ENCODE data around the gene LMCD1.

LMCD1 gene

DNA sequence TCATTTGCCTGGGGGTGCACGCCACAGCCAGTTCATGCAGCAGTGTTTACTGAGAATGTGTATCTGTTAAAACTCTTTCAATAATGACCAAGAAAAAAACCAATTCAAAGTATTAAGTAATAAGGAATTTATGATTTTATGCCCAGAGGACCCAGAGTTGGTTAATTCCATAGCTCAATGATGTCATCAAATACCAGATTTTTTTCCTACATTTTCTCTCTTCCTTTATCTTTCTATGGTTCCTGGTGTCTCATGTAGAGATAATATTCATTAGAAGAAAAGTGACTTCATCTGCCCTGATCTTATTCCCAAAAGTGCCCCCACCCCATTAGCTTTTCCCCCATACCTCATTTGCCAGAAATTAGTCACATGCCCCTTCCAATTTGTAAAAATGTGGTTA, 44.6 kb upstream of the LMCD1 start:
- Histone ChIP-seq H3K27ac (peak overlapping the region; percentile 84 to 91), H3K4me1 (peaks cover 0 to 83% (median 53%) of the 10 kb centered on the region in 4 donors), H3K36me3 (no peaks in the 10 kb centered on the region), H3K9me3 (no peaks in the 10 kb centered on the region), H3K4me3 (no peak overlapping the region), H3K27me3 (no peaks in the 10 kb centered on the region)
- intact Hi-C loops (cut with DNase I; ENCODE audit: low total_unique reads), result loop anchor here (10.0 kb wide), 1 partner anchor 48 kb away; the partner anchor contains the start of gene LMCD1
- TF ChIP-seq, protein P1, sequence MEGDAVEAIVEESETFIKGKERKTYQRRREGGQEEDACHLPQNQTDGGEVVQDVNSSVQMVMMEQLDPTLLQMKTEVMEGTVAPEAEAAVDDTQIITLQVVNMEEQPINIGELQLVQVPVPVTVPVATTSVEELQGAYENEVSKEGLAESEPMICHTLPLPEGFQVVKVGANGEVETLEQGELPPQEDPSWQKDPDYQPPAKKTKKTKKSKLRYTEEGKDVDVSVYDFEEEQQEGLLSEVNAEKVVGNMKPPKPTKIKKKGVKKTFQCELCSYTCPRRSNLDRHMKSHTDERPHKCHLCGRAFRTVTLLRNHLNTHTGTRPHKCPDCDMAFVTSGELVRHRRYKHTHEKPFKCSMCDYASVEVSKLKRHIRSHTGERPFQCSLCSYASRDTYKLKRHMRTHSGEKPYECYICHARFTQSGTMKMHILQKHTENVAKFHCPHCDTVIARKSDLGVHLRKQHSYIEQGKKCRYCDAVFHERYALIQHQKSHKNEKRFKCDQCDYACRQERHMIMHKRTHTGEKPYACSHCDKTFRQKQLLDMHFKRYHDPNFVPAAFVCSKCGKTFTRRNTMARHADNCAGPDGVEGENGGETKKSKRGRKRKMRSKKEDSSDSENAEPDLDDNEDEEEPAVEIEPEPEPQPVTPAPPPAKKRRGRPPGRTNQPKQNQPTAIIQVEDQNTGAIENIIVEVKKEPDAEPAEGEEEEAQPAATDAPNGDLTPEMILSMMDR (IDR thresholded peaks at IDR 0.05), result no peak
- DNase-seq, result no peak

DNA sequence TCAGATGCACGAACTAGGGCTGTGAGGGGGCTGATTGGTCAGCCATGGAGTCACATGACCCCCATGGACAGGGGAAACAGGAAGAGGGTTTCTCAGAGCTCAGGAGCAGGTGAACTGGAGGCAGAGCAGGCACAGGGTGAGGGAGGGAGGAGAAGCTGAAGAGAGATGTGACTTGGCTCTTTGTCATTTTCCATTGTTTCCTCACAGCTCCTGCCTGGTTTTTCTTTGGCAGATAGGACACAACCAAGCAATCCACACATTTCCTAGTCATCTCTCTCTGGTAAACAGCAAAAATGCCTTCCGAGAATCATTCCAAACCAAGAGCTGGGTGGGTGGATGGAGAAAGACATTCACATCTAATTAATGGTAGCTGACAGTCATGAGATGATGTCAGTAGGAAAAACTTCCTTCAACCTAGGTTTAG, 43.4 kb upstream of the LMCD1 start:
- Histone ChIP-seq H3K36me3 (no peaks in the 10 kb centered on the region), H3K27me3 (no peaks in the 10 kb centered on the region), H3K9me3 (no peaks in the 10 kb centered on the region), H3K4me1 (peaks cover 0 to 89% (median 55%) of the 10 kb centered on the region in 4 donors), H3K4me3 (no peak overlapping the region), H3K27ac (peak overlapping the region; percentile 84 to 91)
- no peak for DNase-seq
- TF ChIP-seq, protein P1 (IDR thresholded peaks at IDR 0.05), result no peak
- intact Hi-C loops (cut with DNase I; ENCODE audit: low total_unique reads), result loop anchor here (10.0 kb wide), 1 partner anchor 47 kb away; the partner anchor contains the start of gene LMCD1

DNA sequence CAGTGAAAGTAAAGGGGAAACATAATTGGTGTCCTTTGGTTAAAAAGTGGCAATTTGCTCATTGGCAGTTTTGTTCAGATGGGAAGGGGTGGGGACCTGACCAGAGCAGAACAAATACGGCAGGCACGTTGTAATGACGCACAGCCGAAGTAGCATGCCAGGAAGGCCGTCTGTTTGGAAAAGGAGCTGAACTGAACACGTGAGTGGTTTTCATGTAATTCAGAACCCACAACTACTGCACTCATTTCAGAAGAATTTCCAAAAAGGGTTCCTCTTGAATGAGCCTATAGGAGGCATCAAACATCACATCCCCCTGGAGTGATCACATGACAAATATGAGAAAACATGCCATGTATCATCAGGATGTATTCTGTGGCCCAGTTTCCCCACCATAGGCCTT, 42.9 kb upstream of the LMCD1 start:
- Histone ChIP-seq H3K27ac (peak overlapping the region; percentile 84 to 91), H3K9me3 (no peaks in the 10 kb centered on the region), H3K36me3 (no peaks in the 10 kb centered on the region), H3K27me3 (no peaks in the 10 kb centered on the region), H3K4me3 (no peak overlapping the region), H3K4me1 (peaks cover 0 to 91% (median 55%) of the 10 kb centered on the region in 4 donors)
- intact Hi-C loops (cut with DNase I; ENCODE audit: low total_unique reads), result loop anchor here (10.0 kb wide), 1 partner anchor 46 kb away; the partner anchor contains the start of gene LMCD1
- peak; percentile 74 to 93 for DNase-seq
- TF ChIP-seq, protein P1 (IDR thresholded peaks at IDR 0.05), result no peak

DNA sequence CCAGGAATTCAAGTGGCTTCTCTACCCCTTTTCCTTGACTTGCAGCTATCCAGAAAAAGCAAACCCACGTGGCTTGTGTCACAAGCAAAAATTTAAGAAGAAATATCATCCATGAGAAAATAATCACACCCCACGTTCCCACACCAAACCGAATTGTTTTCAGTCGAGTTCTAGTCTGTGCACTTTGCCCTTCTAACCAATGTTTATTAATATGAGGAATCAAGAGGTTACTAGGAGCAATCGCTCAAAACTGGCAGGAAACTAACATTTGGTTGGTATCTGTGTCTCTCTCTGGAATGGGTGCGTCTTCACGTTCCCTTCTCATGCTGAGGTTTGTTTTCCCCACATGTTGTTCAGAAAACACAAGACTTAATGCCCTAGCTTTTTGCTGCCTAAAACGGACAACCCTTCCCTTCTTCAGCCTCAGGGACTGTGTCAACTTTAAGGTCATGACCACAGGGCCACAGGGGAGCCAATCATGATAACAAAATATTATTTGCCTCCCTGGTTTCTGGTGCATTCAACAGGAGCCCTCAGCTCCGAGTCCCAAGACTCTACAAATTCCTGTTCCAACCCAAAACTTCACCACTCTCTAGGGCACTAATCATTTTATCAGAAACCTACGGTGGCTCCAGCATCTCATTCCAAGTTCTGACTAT, 41.4 kb upstream of the LMCD1 start:
- Histone ChIP-seq H3K36me3 (no peaks in the 10 kb centered on the region), H3K4me3 (no peak overlapping the region), H3K27ac (peak overlapping the region; percentile 84 to 91), H3K9me3 (no peaks in the 10 kb centered on the region), H3K4me1 (peaks cover 0 to 91% (median 57%) of the 10 kb centered on the region in 4 donors), H3K27me3 (no peaks in the 10 kb centered on the region)
- no peak for DNase-seq
- intact Hi-C loops (cut with DNase I; ENCODE audit: low total_unique reads), result no loop called here
- TF ChIP-seq, protein P1 (IDR thresholded peaks at IDR 0.05), result no peak

DNA sequence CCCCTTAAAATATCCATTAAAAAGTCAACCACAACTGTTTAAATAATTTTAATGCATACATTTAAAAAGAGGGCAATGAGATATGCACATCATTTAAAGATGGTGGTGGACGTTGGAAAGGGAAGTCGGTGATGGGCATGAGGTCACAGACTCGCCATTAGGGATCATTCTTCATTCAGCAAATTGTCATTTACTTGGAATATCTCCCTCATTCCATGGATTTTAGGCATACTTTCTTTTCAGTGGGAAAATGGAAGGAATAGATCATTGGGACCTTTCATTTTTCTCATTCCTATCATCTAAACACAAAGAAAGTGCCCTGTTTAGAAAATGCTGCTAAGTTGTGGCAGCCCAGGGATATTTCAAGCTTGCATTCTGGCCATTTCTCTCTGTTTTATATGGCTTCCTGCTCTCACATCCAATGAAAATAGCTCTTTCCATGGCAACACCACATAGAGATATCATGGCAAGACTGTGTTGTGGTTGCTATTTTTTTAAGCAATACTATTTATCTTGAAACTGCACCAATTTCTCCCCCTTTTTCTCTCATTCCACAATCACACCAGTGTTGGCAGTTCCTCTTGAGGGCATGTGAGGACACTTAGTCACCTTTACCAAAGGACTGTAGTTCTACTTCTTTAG, 40.7 kb upstream of the LMCD1 start:
- no peaks in the 10 kb centered on the region for H3K9me3 ChIP-seq
- TF ChIP-seq, protein P1 (IDR thresholded peaks at IDR 0.05), result no peak
- intact Hi-C loops (cut with DNase I; ENCODE audit: low total_unique reads), result no loop called here

More for the DNA sequence above, 40.7 kb upstream of the LMCD1 start:
- Histone ChIP-seq H3K4me1 (peaks cover 0 to 83% (median 50%) of the 10 kb centered on the region in 4 donors), H3K27me3 (no peaks in the 10 kb centered on the region), H3K27ac (peak overlapping the region; percentile 84 to 91), H3K36me3 (no peaks in the 10 kb centered on the region), H3K4me3 (no peak overlapping the region)
- peak in 1 of 2 donors; percentile 64 for DNase-seq
